Astrocyte of the spinal cord (primary cell): ENCODE results near the gene MATK.

Experiments used
- DNase-seq: peaks from one replicate; pipeline ENCODE4 v3.0.0; 2011; ENCODE audit warnings: low read depth, low spot score
- H3K4me3 ChIP-seq: 2 replicates; pipeline ENCODE4 v1.5.1; 2011; ENCODE audit warnings: low read depth, mild to moderate bottlenecking, low read length, moderate library complexity
- in situ Hi-C: cut with HindIII; loops from 2 replicates; pipeline ENCODE4 v1.10.0; 2017; ENCODE audit warnings: low sequenced_read_pairs
- TF ChIP-seq, protein P1 (sequence below): IDR thresholded peaks from 2 replicates; pipeline ENCODE4 v1.5.1; 2012; ENCODE audit warnings: low read depth, mild to moderate bottlenecking, low read length, inconsistent platforms

MATK gene

GRCh38 chr19:3822683-3823349 is 36.6 kb upstream of the MATK start:
- TF ChIP-seq, protein P1, sequence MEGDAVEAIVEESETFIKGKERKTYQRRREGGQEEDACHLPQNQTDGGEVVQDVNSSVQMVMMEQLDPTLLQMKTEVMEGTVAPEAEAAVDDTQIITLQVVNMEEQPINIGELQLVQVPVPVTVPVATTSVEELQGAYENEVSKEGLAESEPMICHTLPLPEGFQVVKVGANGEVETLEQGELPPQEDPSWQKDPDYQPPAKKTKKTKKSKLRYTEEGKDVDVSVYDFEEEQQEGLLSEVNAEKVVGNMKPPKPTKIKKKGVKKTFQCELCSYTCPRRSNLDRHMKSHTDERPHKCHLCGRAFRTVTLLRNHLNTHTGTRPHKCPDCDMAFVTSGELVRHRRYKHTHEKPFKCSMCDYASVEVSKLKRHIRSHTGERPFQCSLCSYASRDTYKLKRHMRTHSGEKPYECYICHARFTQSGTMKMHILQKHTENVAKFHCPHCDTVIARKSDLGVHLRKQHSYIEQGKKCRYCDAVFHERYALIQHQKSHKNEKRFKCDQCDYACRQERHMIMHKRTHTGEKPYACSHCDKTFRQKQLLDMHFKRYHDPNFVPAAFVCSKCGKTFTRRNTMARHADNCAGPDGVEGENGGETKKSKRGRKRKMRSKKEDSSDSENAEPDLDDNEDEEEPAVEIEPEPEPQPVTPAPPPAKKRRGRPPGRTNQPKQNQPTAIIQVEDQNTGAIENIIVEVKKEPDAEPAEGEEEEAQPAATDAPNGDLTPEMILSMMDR, result no peak
- in situ Hi-C loops, result no loop called here
- no peak for DNase-seq
- no peak overlapping the region for H3K4me3 ChIP-seq

GRCh38 chr19:3821857-3822364 is 35.7 kb upstream of the MATK start:
- in situ Hi-C loops, result no loop called here
- DNase-seq, result peak; percentile 3
- no peak overlapping the region for H3K4me3 ChIP-seq
- TF ChIP-seq, protein P1, result peak; percentile 92

DNA sequence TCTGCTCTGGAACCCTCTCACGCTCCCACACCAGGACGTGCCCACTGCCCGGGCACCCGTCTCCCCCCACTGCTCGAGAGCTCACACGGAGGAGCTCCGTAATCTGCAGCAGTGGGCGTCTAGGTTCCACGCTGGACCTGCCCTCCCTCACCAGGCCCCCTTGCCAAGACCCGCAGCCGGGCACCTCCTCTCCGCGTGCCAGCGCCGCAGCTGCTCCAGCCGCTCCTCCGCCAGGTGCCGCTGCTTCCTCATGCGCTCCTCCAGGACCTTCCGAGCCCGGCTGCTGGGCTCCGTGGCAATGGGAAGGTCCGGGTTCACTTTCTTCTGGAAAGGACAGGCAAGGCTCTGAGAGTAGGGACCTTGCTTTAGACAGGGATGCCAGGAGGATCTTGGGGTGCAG is 35.0 kb upstream of the MATK start:
- TF ChIP-seq, protein P1, result no peak
- in situ Hi-C loops, result no loop called here
- no peak overlapping the region for H3K4me3 ChIP-seq
- DNase-seq, result no peak

DNA sequence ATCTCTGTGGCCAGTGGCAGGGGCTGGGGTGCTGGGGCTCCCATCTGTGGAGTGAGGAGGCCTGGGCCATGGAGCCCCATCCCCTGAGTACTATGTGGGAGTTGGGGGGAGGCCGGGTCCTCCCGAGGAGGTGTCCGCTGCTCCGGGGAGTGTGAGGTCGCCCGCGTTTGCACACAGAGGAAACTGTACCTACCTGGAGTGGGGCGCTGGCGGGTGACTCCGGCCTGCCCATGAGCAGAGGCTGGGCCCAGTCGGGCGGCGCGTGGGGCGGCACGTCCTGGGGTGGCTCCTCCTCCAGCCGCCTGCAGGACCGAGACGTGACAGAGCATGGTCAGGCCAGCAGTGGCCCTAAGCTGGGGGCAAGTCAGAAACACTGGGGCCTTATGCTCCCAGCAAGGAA is 33.8 kb upstream of the MATK start:
- no peak for DNase-seq
- in situ Hi-C loops, result no loop called here
- TF ChIP-seq, protein P1, result no peak
- no peak overlapping the region for H3K4me3 ChIP-seq

GRCh38 chr19:3818918-3819317 is 32.7 kb upstream of the MATK start:
- no peak for DNase-seq
- TF ChIP-seq, protein P1, result no peak
- in situ Hi-C loops, result no loop called here
- no peak overlapping the region for H3K4me3 ChIP-seq

DNA sequence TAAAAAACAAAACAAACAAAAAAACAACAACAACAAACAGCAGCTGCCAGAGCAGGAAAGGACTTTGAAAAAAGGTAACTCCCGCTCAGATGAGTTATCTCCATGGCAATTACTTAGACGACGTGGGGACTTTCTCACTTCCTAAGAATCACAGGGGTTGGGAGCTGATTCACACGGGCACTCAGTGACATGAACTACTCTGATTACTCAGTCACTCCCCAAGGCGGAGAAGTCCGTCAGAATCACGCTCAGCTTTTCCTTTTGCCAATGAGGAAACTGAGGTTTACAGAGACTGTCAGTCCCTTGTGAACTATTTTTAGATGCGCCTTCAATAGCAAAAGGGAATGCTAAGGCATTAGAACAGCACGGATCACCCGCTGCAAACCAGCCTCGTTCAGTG is 32.3 kb upstream of the MATK start:
- TF ChIP-seq, protein P1, result no peak
- in situ Hi-C loops, result no loop called here
- H3K4me3 ChIP-seq, result no peak overlapping the region
- peak; percentile 6 for DNase-seq
